H9 (cell line): ENCODE data around the gene SAA1. TPM values are rescaled to one million over a fixed set of nuclear protein-coding genes. Genes with fewer than 3 reads are reported as not detected.
"Not testable (repeated sequence)": the region's sequence is repeated elsewhere in the genome, so short reads cannot be mapped to it uniquely, and the experiment has no call there.

Experiments
- DNase-seq: peaks from one replicate; pipeline ENCODE4 v3.0.0-alpha.2; 2017
- H2AFZ ChIP-seq: one replicate; pipeline ENCODE4 v1.6.1; 2013; ENCODE audit warnings: mild to moderate bottlenecking, low read length, control low read depth, moderate library complexity
- H2AK5ac ChIP-seq: 2 replicates; pipeline ENCODE4 v1.6.1; 2013; ENCODE audit warnings: low read length, control low read depth, mixed read lengths; ENCODE audit not compliant: insufficient read length
- H2BK120ac ChIP-seq: one replicate; pipeline ENCODE4 v1.6.1; 2013; ENCODE audit warnings: low read depth, mild to moderate bottlenecking, low read length, control low read depth, inconsistent platforms; ENCODE audit not compliant: poor library complexity, severe bottlenecking
- H2BK12ac ChIP-seq: 2 replicates; pipeline ENCODE4 v1.6.1; 2013; ENCODE audit warnings: low read length, control low read depth, mixed read lengths, low read depth; ENCODE audit not compliant: insufficient read length
- H2BK15ac ChIP-seq: 2 replicates; pipeline ENCODE4 v1.6.1; 2013; ENCODE audit warnings: low read depth, low read length, control low read depth
- H2BK20ac ChIP-seq: one replicate; pipeline ENCODE4 v1.6.1; 2013; ENCODE audit warnings: low read depth, mild to moderate bottlenecking, low read length, control low read depth, inconsistent platforms; ENCODE audit not compliant: poor library complexity, severe bottlenecking
- H2BK5ac ChIP-seq: 2 replicates; pipeline ENCODE4 v1.6.1; 2013; ENCODE audit warnings: low read length, control low read depth, mixed read lengths; ENCODE audit not compliant: insufficient read length
- H3K14ac ChIP-seq: 2 replicates; pipeline ENCODE4 v1.6.1; 2013; ENCODE audit warnings: low read length, control low read depth; ENCODE audit not compliant: insufficient read depth
- H3K18ac ChIP-seq: 2 replicates; pipeline ENCODE4 v1.6.1; 2013; ENCODE audit warnings: low read depth, mild to moderate bottlenecking, mixed read lengths, low read length, control low read depth; ENCODE audit not compliant: insufficient read length
- H3K23ac ChIP-seq: 2 replicates; pipeline ENCODE4 v1.6.1; 2013; ENCODE audit warnings: low read length, control low read depth, mixed read lengths, low read depth; ENCODE audit not compliant: insufficient read length
- H3K23me2 ChIP-seq: 2 replicates; pipeline ENCODE4 v1.6.1; 2013; ENCODE audit warnings: low read depth, mild to moderate bottlenecking, mixed read lengths, low read length, control low read depth; ENCODE audit not compliant: insufficient read length, poor library complexity, severe bottlenecking
- H3K27ac ChIP-seq: 2 replicates; pipeline ENCODE4 v1.5.1; 2013; ENCODE audit warnings: low read length, control low read depth, mixed read lengths, low read depth; ENCODE audit not compliant: insufficient read length
- H3K27me3 ChIP-seq: 2 replicates; pipeline ENCODE4 v1.6.1; 2013; ENCODE audit warnings: low read length, control low read depth, inconsistent platforms; ENCODE audit not compliant: insufficient read depth
- H3K4ac ChIP-seq: 2 replicates; pipeline ENCODE4 v1.6.1; 2013; ENCODE audit warnings: low read depth, mild to moderate bottlenecking, control low read depth, inconsistent platforms, low read length, moderate library complexity
- H3K4me1 ChIP-seq: 2 replicates; pipeline ENCODE4 v1.6.1; 2013; ENCODE audit warnings: low read length, control low read depth, inconsistent platforms; ENCODE audit not compliant: insufficient read depth
- H3K4me2 ChIP-seq: 2 replicates; pipeline ENCODE4 v1.6.1; 2013; ENCODE audit warnings: low read length, control low read depth, mixed read lengths; ENCODE audit not compliant: insufficient read length, insufficient read depth
- H3K56ac ChIP-seq: 2 replicates; pipeline ENCODE4 v1.6.1; 2013; ENCODE audit warnings: low read depth, mild to moderate bottlenecking, mixed read lengths, low read length, control low read depth; ENCODE audit not compliant: insufficient read length
- H3K79me1 ChIP-seq: 2 replicates; pipeline ENCODE4 v1.6.1; 2013; ENCODE audit warnings: low read depth, mild to moderate bottlenecking, moderate library complexity, low read length, control low read depth, inconsistent platforms; ENCODE audit not compliant: insufficient read depth, poor library complexity, severe bottlenecking
- H3K79me2 ChIP-seq: 2 replicates; pipeline ENCODE4 v1.6.1; 2013; ENCODE audit warnings: low read length, control low read depth, inconsistent platforms; ENCODE audit not compliant: insufficient read depth
- H3K9ac ChIP-seq: 2 replicates; pipeline ENCODE4 v1.6.1; 2013; ENCODE audit warnings: low read length, control low read depth, mixed read lengths; ENCODE audit not compliant: insufficient read length; ENCODE audit errors: extremely low read depth
- H3K9me3 ChIP-seq: one replicate; pipeline ENCODE4 v1.6.1; 2013; ENCODE audit warnings: low read depth, low read length, inconsistent platforms; ENCODE audit not compliant: control insufficient read depth
- H3T11ph ChIP-seq: one replicate; pipeline ENCODE4 v1.6.1; 2013; ENCODE audit warnings: mild to moderate bottlenecking, low read length, control low read depth, inconsistent platforms
- H4K20me1 ChIP-seq: one replicate; pipeline ENCODE4 v1.6.1; 2013; ENCODE audit not compliant: control insufficient read depth, insufficient read length, insufficient read depth
- H4K5ac ChIP-seq: 2 replicates; pipeline ENCODE4 v1.6.1; 2013; ENCODE audit warnings: low read depth, mild to moderate bottlenecking, mixed read lengths, low read length, control low read depth; ENCODE audit not compliant: insufficient read length
- H4K8ac ChIP-seq: replicated peaks from 2 replicates; pipeline ENCODE4 v1.6.1; 2013; ENCODE audit warnings: low read length, control low read depth, mixed read lengths, low read depth; ENCODE audit not compliant: insufficient read length
- H4K91ac ChIP-seq: 2 replicates; pipeline ENCODE4 v1.6.1; 2013; ENCODE audit warnings: low read depth, mild to moderate bottlenecking, moderate library complexity, mixed read lengths, low read length, control low read depth; ENCODE audit not compliant: insufficient read length
- H3K27ac Mint-ChIP-seq, 3 experiments: 2 replicates in 2 of 3; 3 replicates in 1 of 3; pipeline ENCODE4 v1.8.0; 2020 to 2021; ENCODE audit warnings: mixed read lengths in 3 of 3, mild to moderate bottlenecking in 1 of 3, moderate library complexity in 1 of 3
- H3K27me3 Mint-ChIP-seq: 2 replicates; pipeline ENCODE4 v1.8.0; 2021; ENCODE audit warnings: low read depth, mild to moderate bottlenecking, moderate library complexity, mixed read lengths
- H3K36me3 Mint-ChIP-seq, 3 experiments: 2 replicates in 2 of 3; 3 replicates in 1 of 3; pipeline ENCODE4 v1.8.0; 2020 to 2021; ENCODE audit warnings: low read depth in 3 of 3, mixed read lengths in 3 of 3; ENCODE audit not compliant: insufficient read depth in 1 of 3
- H3K4me1 Mint-ChIP-seq, 2 experiments: 2 replicates each; pipeline ENCODE4 v1.8.0; 2020; ENCODE audit warnings: mixed read lengths in 2 of 2
- H3K4me3 Mint-ChIP-seq, 2 experiments: 2 replicates in 1 of 2; 3 replicates in 1 of 2; pipeline ENCODE4 v1.8.0; 2020 to 2021; ENCODE audit warnings: mild to moderate bottlenecking in 2 of 2, mixed read lengths in 2 of 2, moderate library complexity in 1 of 2
- H3K9me3 Mint-ChIP-seq, 2 experiments: 2 replicates in 1 of 2; 3 replicates in 1 of 2; pipeline ENCODE4 v1.8.0; 2020; ENCODE audit warnings: mild to moderate bottlenecking in 2 of 2, mixed read lengths in 2 of 2, moderate library complexity in 1 of 2
- WGBS: extraction: QIAGEN DNeasy Blood & Tissue Kit; methylation state at CpG from one replicate; pipeline ENCODE4 v1.1.7; 2013; ENCODE audit warnings: missing lambda C conversion rate, low lambda C conversion rate, mixed read lengths; ENCODE audit not compliant: insufficient read length; ENCODE audit errors: extremely low coverage; 5-methylcytosine and 5-hydroxymethylcytosine counted together
- total RNA-seq: library from RNA; stranded (reverse); gene quantifications from 2 replicates; pipeline ENCODE4 v1.2.1, GENCODE V29; 2021
- TF ChIP-seq, protein P1 (sequence below): fragments of 200-600 bp; sonication (generic); conservative IDR thresholded peaks from 3 replicates; pipeline ENCODE4 v1.8.0; 2021; ENCODE audit warnings: antibody characterized with exemption, mild to moderate bottlenecking

Gene SAA1
- total RNA-seq, 1 experiment from 2014 or later: not detected

DNA sequence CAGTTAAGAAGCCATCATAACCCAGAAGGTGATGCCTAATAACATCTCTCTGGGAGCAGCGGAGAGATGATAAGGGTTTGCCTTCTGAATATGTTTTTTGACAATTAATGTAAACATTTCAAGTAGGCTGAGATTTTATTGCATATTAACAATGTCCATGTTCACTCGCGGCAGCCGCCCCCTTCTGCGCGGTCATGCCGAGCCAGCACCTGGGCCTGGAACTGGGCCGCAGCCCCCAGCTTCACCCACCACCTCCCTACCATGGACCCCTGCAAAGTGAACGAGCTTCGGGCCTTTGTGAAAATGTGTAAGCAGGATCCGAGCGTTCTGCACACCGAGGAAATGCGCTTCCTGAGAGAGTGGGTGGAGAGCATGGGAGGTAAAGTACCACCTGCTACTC, 4.3 kb upstream of the SAA1 start:
- H4K8ac ChIP-seq: no peak overlapping the region
- no peak overlapping the region for H4K5ac ChIP-seq
- Mint-ChIP-seq H3K4me3 (no peak overlapping the region), H3K27ac (no peak overlapping the region), H3K27me3 (no peaks in the 10 kb centered on the region; the same call in 1 of the 2 replicates), H3K9me3 (no peaks in the 10 kb centered on the region), H3K36me3 (no peaks in the 10 kb centered on the region), H3K4me1 (no peaks in the 10 kb centered on the region; a peak in 1 of 4 replicates)
- H2BK12ac ChIP-seq: no peak overlapping the region
- no peak overlapping the region for H3K56ac ChIP-seq
- H4K91ac ChIP-seq: no peak overlapping the region
- no peaks in the 10 kb centered on the region for H3K9me3 ChIP-seq
- H2AFZ ChIP-seq: no peak overlapping the region
- no peaks in the 10 kb centered on the region for H3K27me3 ChIP-seq
- WGBS: no CpG with 5 or more reads among the region's 14 CpGs
- H4K20me1 ChIP-seq: no peaks in the 10 kb centered on the region
- no peak for DNase-seq
- H3K79me2 ChIP-seq: no peaks in the 10 kb centered on the region
- H2BK120ac ChIP-seq: no peak overlapping the region
- H2AK5ac ChIP-seq: no peak overlapping the region
- H3K18ac ChIP-seq: no peak overlapping the region
- H2BK15ac ChIP-seq: no peak overlapping the region
- H3K14ac ChIP-seq: no peak overlapping the region
- H3K23ac ChIP-seq: no peak overlapping the region
- no peak overlapping the region for H2BK20ac ChIP-seq
- no peak overlapping the region for H2BK5ac ChIP-seq
- H3K23me2 ChIP-seq: no peaks in the 10 kb centered on the region
- TF ChIP-seq, protein P1, sequence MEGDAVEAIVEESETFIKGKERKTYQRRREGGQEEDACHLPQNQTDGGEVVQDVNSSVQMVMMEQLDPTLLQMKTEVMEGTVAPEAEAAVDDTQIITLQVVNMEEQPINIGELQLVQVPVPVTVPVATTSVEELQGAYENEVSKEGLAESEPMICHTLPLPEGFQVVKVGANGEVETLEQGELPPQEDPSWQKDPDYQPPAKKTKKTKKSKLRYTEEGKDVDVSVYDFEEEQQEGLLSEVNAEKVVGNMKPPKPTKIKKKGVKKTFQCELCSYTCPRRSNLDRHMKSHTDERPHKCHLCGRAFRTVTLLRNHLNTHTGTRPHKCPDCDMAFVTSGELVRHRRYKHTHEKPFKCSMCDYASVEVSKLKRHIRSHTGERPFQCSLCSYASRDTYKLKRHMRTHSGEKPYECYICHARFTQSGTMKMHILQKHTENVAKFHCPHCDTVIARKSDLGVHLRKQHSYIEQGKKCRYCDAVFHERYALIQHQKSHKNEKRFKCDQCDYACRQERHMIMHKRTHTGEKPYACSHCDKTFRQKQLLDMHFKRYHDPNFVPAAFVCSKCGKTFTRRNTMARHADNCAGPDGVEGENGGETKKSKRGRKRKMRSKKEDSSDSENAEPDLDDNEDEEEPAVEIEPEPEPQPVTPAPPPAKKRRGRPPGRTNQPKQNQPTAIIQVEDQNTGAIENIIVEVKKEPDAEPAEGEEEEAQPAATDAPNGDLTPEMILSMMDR: no peak
- no peaks in the 10 kb centered on the region for H3K79me1 ChIP-seq
- no peak overlapping the region for H3K27ac ChIP-seq
- no peak overlapping the region for H3K9ac ChIP-seq
- no peak overlapping the region for H3T11ph ChIP-seq
- no peak overlapping the region for H3K4ac ChIP-seq
- no peaks in the 10 kb centered on the region for H3K4me1 ChIP-seq
- H3K4me2 ChIP-seq: no peak overlapping the region

DNA sequence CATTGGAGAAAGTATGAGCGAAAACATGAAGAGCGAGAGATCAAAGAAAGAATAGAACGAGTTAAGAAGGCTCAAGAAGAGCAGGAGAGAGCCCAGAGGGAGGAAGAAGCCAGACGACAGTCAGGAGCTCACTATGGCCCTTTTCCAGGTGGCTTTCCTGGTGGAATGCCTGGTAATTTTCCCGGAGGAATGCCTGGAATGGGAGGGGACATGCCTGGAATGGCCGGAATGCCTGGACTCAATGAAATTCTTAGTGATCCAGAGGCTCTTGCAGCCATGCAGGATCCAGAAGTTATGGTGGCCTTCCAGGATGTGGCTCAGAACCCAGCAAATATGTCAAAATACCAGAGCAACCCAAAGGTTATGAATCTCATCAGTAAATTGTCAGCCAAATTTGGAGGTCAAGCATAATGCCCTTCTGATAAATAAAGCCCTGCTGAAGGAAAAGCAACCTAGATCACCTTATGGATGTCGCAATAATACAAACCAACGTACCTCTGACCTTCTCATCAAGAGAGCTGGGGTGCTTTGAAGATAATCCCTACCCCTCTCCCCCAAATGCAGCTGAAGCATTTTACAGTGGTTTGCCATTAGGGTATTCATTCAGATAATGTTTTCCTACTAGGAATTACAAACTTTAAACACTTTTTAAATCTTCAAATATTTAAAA, 3.2 kb upstream of the SAA1 start:
- H3K23ac ChIP-seq, H3K14ac ChIP-seq, H4K8ac ChIP-seq, H2BK12ac ChIP-seq, H3K4ac ChIP-seq, H3K56ac ChIP-seq, H3K9ac ChIP-seq, H3K9me3 Mint-ChIP-seq, H3K79me2 ChIP-seq, H3K9me3 ChIP-seq, H2BK15ac ChIP-seq, H3K4me2 ChIP-seq, H2AK5ac ChIP-seq, H3K27me3 Mint-ChIP-seq, H2BK120ac ChIP-seq, H2BK5ac ChIP-seq, H4K91ac ChIP-seq, H3K27ac ChIP-seq, H3T11ph ChIP-seq, H3K4me1 Mint-ChIP-seq, H3K23me2 ChIP-seq, H3K4me3 Mint-ChIP-seq, H3K27me3 ChIP-seq, H2AFZ ChIP-seq, H3K18ac ChIP-seq, H3K27ac Mint-ChIP-seq, H2BK20ac ChIP-seq, H3K79me1 ChIP-seq, H4K5ac ChIP-seq, H4K20me1 ChIP-seq, H3K4me1 ChIP-seq, H3K36me3 Mint-ChIP-seq: not testable (repeated sequence)
- DNase-seq: peak; percentile 57
- WGBS: no CpG with 5 or more reads among the region's 8 CpGs
